Measurements from ENCODE around the gene AIP.
"Not testable (repeated sequence)": the region's sequence is repeated elsewhere in the genome, so short reads cannot be mapped to it uniquely, and the experiment has no call there.

AIP gene

DNA sequence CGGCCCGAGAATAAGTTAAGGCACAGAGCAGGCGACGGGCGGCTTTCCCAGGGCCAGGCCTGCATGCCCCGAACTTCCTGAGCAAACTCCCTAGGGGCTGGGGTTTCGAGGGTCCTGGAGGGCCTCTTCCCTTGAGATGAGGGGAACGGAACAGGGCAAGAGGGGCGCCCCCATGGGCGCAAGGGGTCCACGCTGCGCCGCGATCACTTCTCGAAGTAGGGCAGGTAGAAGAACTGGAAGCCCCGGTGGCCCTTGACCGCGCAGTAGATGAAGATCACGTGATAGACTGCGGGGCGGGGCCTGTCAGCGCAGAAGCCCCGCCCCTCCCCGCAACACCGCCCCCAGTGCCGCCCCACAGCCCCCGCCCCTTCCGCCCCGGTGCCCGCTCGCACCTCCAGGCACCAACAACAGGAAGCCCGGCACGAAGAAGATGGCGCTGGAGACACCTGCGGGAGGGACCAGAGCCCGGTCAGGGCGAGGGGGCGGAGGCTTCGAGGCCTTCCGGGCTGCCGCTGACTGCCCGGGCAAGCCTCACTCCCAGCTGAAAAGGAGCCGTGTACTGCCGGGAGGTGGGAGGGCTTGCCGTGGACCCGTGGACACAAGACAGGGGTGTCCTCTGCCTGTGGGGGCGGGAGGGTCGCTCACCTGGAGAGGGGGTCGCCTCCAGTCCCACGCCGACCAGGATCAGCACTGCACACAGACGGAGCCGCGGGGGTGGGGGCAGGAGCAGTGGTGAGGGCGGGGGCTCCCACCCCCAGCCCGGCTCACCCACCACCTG lies 18.2 kb upstream of the AIP start:
- TF ChIP-seq Cebpa-rat (IDR thresholded peaks at IDR 0.05): no peak
- peaks cover 56 to 69% (median 64%) of the 10 kb centered on the region in 10 experiments for H3K4me1 ChIP-seq
- peak overlapping the region; percentile 62 to 81 (median 71) for H3K4me3 ChIP-seq
- H4K20me1 ChIP-seq: no peaks in the 10 kb centered on the region
- H3K27me3 ChIP-seq: no peaks in the 10 kb centered on the region
- peak overlapping the region; percentile 77 to 91 (median 84) for H3K27ac ChIP-seq
- H3K36me3 ChIP-seq: no peaks in the 10 kb centered on the region
- peak overlapping the region; percentile 84 to 99 (median 93) for H3K4me2 ChIP-seq
- peak overlapping the region; percentile 75 to 87 (median 84) for H3K9ac ChIP-seq
- no peaks in the 10 kb centered on the region for H3K9me3 ChIP-seq (replicated peaks in 1 of 11)

DNA sequence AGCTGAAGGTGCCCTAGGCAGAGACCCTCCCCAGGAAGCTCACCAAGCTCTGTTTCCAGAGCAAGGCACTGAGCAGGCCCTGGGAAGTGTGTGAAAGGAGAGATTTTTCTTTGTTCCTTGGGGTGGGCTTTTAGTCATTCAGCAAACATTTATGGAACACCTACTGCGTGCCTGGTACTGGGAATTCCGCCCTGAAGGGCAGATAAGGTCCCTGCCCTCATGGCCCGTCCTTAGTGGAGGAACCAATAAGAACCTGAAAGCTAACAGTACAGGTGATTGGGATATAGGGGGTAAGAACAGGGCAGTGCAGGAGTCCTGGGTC lies 17.7 kb upstream of the AIP start:
- TF ChIP-seq Cebpa-rat (IDR thresholded peaks at IDR 0.05): no peak
- Histone ChIP-seq H3K9me3 (replicated peaks in 1 of 11) (no peaks in the 10 kb centered on the region), H4K20me1 (no peaks in the 10 kb centered on the region), H3K9ac (peak overlapping the region; percentile 75 to 87 (median 84)), H3K27ac (peak overlapping the region; percentile 77 to 91 (median 84)), H3K4me2 (peak overlapping the region; percentile 84 to 99 (median 93)), H3K36me3 (no peaks in the 10 kb centered on the region), H3K4me3 (peak overlapping the region; percentile 62 to 81 (median 71)), H3K4me1 (peaks cover 54 to 67% (median 63%) of the 10 kb centered on the region in 10 experiments), H3K27me3 (no peaks in the 10 kb centered on the region)

DNA sequence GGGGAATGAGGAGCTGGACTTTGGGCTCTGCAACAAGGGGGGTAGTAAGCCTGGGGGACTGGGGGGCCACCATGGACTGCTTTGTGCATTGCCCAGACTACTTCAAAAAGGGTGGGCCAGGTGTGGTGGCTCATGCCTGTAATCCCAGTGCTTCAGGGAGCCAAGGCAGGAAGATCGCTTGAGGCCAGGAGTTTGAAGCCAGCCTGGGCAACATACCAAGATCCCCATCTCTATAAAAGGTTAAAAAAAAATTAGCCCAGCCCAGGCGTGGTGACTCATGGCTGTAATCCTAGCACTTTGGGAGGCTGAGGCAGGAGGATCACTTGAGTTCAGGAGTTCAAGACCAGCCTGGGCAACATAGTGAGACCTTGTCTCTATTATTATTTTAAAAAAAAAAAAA lies 17.3 kb upstream of the AIP start:
- H4K20me1 ChIP-seq; H3K27me3 ChIP-seq; H3K36me3 ChIP-seq; H3K9me3 ChIP-seq (replicated peaks in 1 of 11): not testable (repeated sequence)
- Histone ChIP-seq H3K4me3 (peak overlapping the region in 9 of 10 experiments; percentile 62 to 81 (median 71); a peak in 16 of 20 replicates), H3K4me2 (peak overlapping the region; percentile 84 to 99 (median 93)), H3K27ac (peak overlapping the region in 9 of 11 experiments; percentile 78 to 91 (median 84); a peak in 16 of 22 replicates), H3K4me1 (peaks cover 52 to 69% (median 61%) of the 10 kb centered on the region in 10 experiments), H3K9ac (peak overlapping the region; percentile 75 to 87 (median 84); a peak in 18 of 22 replicates)

DNA sequence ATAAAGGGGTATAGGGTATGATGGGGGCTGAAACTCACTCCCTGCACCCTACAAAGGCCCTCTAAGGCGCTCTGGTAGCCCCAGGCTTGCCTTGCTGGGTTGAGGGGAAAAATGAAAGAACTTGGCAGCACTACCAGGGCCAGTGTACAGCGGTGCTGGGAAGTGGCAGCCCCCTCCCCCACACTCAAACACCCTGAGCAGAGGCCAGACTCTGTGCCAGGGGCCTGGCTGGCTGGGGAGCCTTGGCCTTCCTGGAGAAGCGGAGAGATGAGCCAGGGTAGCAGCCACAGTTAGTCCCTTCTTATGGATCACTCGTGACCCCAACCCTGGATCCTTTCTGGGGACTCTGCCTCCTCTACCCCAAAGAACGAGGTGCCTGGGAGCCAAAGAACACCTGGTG lies 16.5 kb upstream of the AIP start:
- H3K4me1 ChIP-seq: peaks cover 52 to 69% (median 63%) of the 10 kb centered on the region in 10 experiments
- H3K27me3 ChIP-seq: no peaks in the 10 kb centered on the region
- no peak for TF ChIP-seq Cebpa-rat (IDR thresholded peaks at IDR 0.05)
- H3K36me3 ChIP-seq: no peaks in the 10 kb centered on the region
- H3K9me3 ChIP-seq (replicated peaks in 1 of 11): no peaks in the 10 kb centered on the region
- no peak overlapping the region for H3K4me3 ChIP-seq
- peak overlapping the region in 3 of 11 experiments; percentile 42 to 85 (median 50); a peak in 4 of 22 replicates for H3K27ac ChIP-seq
- H3K9ac ChIP-seq: peak overlapping the region in 1 of 11 experiments; percentile 35; a peak in 2 of 22 replicates
- H3K4me2 ChIP-seq: peak overlapping the region; percentile 24 to 99 (median 91); a peak in 18 of 22 replicates
- H4K20me1 ChIP-seq: no peaks in the 10 kb centered on the region

DNA sequence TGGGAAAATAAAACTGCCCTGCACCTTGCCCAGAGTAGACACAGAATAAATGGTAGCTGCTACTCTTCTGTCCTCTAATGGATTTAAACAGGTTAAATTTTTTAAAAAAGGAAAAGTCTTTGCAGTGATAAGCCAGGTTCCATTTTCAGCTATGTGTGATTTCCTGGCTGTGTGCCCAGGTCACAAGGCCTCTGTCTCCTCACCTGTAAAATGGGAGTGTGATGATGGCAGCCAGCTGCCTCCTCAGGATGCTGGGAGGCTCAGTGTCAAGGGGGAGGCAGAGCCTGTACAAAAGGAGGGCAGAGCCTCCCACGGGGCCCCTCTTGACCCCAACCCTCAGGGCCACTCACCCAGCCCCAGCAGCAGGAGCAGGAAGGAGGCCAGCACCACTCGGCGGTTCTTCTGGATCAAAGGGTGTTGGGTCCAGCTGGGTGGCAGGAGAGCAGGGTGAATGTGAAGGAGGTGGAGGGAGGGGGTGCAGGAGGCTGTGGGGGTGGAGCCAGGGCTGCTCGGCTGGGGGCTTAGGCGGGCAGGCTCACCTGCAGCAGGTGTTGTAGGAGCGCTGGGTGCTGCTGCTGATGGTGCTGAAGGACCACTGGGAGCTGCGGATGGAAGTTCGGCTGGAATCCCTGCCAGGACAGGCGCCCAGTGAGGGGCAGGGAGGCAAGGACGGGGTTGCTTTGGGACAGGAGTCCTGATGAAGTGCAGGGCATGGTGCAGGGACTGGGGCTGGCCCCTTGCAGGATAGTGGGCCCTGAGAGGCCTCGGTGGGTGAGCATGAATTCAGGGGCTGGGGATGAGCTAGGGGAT lies 15.7 kb upstream of the AIP start:
- TF ChIP-seq Cebpa-rat (IDR thresholded peaks at IDR 0.05): no peak
- Histone ChIP-seq H3K4me2 (peak overlapping the region; percentile 89 to 100 (median 96)), H3K4me1 (peaks cover 52 to 69% (median 63%) of the 10 kb centered on the region in 10 experiments), H3K9me3 (replicated peaks in 1 of 11) (no peaks in the 10 kb centered on the region), H3K27ac (peak overlapping the region in 1 of 11 experiments; percentile 50; a peak in 2 of 22 replicates), H3K9ac (peak overlapping the region in 9 of 11 experiments; percentile 78 to 92 (median 86); a peak in 10 of 22 replicates), H3K36me3 (no peaks in the 10 kb centered on the region), H3K27me3 (no peaks in the 10 kb centered on the region), H3K4me3 (peak overlapping the region in 3 of 10 experiments; percentile 79 to 91 (median 87); a peak in 3 of 20 replicates), H4K20me1 (no peaks in the 10 kb centered on the region)

DNA sequence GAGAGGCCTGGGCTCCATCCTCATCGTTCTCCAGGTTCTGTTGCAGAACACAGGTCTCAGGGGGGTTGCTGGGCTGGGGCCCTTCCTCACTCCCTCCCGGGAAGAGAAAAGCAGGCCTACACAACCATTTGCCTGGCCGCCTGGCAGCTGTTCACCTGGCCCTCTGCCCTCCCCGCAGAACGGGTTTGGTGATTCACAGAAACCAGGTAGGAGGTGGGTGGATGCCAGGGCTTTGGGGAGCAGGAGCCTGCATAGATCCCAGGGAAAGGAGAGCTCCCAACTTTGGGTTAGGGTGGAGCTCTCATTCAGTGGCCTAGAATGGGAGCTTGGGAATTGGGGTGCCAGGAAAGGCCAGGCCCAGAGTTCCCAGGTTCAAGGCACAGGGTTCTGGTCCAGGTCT lies 14.8 kb upstream of the AIP start:
- Histone ChIP-seq H3K4me3 (peak overlapping the region; percentile 73 to 91 (median 84)), H3K4me2 (peak overlapping the region; percentile 89 to 100 (median 96)), H3K27me3 (no peaks in the 10 kb centered on the region), H3K36me3 (no peaks in the 10 kb centered on the region), H3K4me1 (peaks cover 52 to 67% (median 62%) of the 10 kb centered on the region in 10 experiments), H3K9me3 (replicated peaks in 1 of 11) (no peaks in the 10 kb centered on the region), H3K9ac (peak overlapping the region; percentile 77 to 92 (median 86); a peak in 21 of 22 replicates), H4K20me1 (no peaks in the 10 kb centered on the region), H3K27ac (peak overlapping the region in 10 of 11 experiments; percentile 70 to 85 (median 78); a peak in 16 of 22 replicates)
- TF ChIP-seq Cebpa-rat (IDR thresholded peaks at IDR 0.05): no peak

DNA sequence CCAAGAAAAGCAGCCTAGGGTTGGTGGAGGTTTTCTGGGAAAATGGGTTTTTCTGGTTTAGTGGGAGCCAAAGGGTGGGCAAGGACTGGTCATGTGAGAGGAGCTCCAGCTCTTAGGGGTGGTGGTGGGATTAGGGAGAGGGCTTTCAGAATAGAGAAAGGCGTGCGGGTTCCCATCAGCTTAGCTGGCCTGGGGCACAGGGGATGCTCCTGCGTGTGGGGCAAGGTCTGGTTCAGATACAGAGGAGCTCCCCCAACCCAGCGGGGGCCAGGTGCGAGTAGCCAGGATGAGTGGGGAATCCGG lies 14.4 kb upstream of the AIP start:
- Histone ChIP-seq H3K4me2 (peak overlapping the region; percentile 89 to 100 (median 96)), H3K4me1 (peaks cover 51 to 63% (median 60%) of the 10 kb centered on the region in 10 experiments)

DNA sequence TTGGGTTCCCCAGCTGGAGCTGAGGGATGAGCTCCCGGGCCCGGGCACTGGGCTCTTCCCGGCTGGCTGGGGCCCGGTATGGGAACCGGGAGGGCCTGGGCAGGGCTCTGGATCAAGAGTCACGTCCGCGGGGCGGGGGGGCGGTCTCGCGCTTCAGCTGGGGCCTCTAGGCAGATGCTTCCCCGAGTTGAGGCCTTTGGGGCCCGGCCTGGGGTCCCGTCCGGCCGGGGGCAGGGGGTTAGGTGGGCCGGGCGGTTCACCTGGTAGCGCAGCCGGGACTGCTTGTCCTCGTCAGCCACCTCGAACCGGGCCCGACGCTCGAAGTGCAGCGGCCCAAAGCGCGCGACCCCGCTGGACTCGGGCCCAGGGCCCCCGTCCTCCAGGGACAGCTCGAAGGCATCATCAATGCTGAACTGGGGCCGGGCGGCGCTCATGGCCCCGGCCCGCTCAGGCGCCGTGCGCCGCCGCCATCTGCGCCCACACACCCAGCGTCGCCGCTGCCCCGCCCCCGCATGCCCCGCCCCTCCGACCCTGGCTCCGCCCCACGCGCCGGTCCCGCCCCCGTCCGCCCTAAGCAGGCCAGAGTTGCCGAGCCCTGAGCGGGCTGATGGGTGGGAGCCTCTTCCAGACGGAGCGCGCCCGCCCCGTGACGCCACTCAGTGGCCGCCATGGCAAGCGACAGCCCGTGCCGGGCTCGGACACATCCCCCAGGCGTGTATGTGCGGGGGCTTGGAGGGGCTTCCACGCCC lies 13.9 kb upstream of the AIP start, which contains the start of gene TMEM134:
Gene TMEM134 (minus strand): TSS at position 493 of the 749 bp plus-strand sequence. CDS start 59 bp downstream, at position 434.
- H3K9me3 ChIP-seq (replicated peaks in 1 of 11): no peaks in the 10 kb centered on the region
- no peaks in the 10 kb centered on the region for H3K27me3 ChIP-seq
- TF ChIP-seq Cebpa-rat (IDR thresholded peaks at IDR 0.05): no peak
- H3K4me1 ChIP-seq: peaks cover 45 to 63% (median 56%) of the 10 kb centered on the region in 10 experiments
- peak within 1 kb of the TSS; percentile 47 to 85 (median 79); a peak in 21 of 22 replicates for H3K27ac ChIP-seq
- H4K20me1 ChIP-seq: no peaks in the 10 kb centered on the region
- H3K4me2 ChIP-seq: peak within 1 kb of the TSS; percentile 89 to 100 (median 96)
- no peaks in the 10 kb centered on the region for H3K36me3 ChIP-seq
- H3K4me3 ChIP-seq: peak within 1 kb of the TSS; percentile 73 to 91 (median 84)
- peak within 1 kb of the TSS; percentile 77 to 92 (median 86) for H3K9ac ChIP-seq

More for the DNA sequence above, 14.4 kb upstream of the AIP start:
- Histone ChIP-seq H3K9ac (peak overlapping the region; percentile 77 to 92 (median 86)), H3K27ac (peak overlapping the region; percentile 47 to 85 (median 76); a peak in 21 of 22 replicates), H3K4me3 (peak overlapping the region; percentile 73 to 91 (median 84)), H4K20me1 (no peaks in the 10 kb centered on the region), H3K27me3 (no peaks in the 10 kb centered on the region), H3K36me3 (no peaks in the 10 kb centered on the region), H3K9me3 (replicated peaks in 1 of 11) (no peaks in the 10 kb centered on the region)
- no peak for TF ChIP-seq Cebpa-rat (IDR thresholded peaks at IDR 0.05)

Data from BLaER1 treated with 17β-estradiol and CSF1 and Interleukin-3, amounts not matched to agents 10 nM and 100 nM (cell line).